HCT116 (cell line): Measurements from ENCODE around the gene KLF6. TPM values are rescaled to one million over a fixed set of nuclear protein-coding genes. Genes with fewer than 3 reads are reported as not detected.

ENCODE experiments used
- ATAC-seq: fragments of 200-7000 bp; cut with Tn5 transposase; 2 replicates; pipeline ENCODE4 v1.9.1; 2020; ENCODE audit warnings: mild to moderate bottlenecking, moderate library complexity
- BruUV-seq: library from RNA; stranded (reverse); fragments of 400-500 nt; replicated peaks from 2 replicates; lab custom pipeline; 2021; lab: Mats Ljungman, UMichigan
- CTCF ChIA-PET: fragments of 300-600 bp; sonication (Branson Sonifier 250); formaldehyde crosslinking; loops from one replicate; lab custom pipeline; 2021; ENCODE audit warnings: antibody characterized with exemption; lab: Charles Lee
- POLR2A ChIA-PET: fragments of 300-600, 350-600 bp; sonication (Branson Sonifier 250); formaldehyde crosslinking; loops from one replicate; lab custom pipeline; 2021; ENCODE audit warnings: antibody characterized with exemption; lab: Charles Lee
- RAD21 ChIA-PET, 2 experiments: fragments of 300-600 bp; sonication (Branson Sonifier 250); formaldehyde crosslinking; loops; one replicate each; lab custom pipeline; 2023; ENCODE audit warnings: low total read pairs in 2 of 2; ENCODE audit not compliant: uncharacterized antibody in 2 of 2, unreplicated experiment in 2 of 2, low non-redundant PET in 1 of 2; lab: Charles Lee
- DNase-seq: peaks from one replicate; pipeline ENCODE4 v3.0.0-alpha.2; 2010; ENCODE audit warnings: low read depth, low spot score
- H2AFZ ChIP-seq: fragments of 200-600 bp; shearing (Covaris generic), sonication (generic); 2 replicates; pipeline ENCODE4 v1.6.1; 2017; ENCODE audit warnings: low read depth, mixed run types, mixed read lengths, antibody characterized with exemption, low read length; ENCODE audit not compliant: poor library complexity, severe bottlenecking
- H3K27ac ChIP-seq: 2 replicates; pipeline ENCODE4 v1.5.1; 2012; ENCODE audit warnings: low read depth, low read length
- H3K27me3 ChIP-seq: fragments of 200-600 bp; sonication (generic); 2 replicates; pipeline ENCODE4 v1.6.1; 2016; ENCODE audit warnings: mixed run types, low read length, mixed read lengths; ENCODE audit not compliant: insufficient read depth
- H3K36me3 ChIP-seq, 2 experiments: fragments of 200-500 bp in 1 of 2; fragments of 200-600 bp in 1 of 2; sonication (Bioruptor generic) in 1 of 2; sonication (generic) in 1 of 2; 2 replicates each; pipeline versions ENCODE4 v1.5.1 to v1.6.1; 2014 to 2016; ENCODE audit warnings: low read length in 2 of 2, inconsistent platforms in 1 of 2, mixed read lengths in 1 of 2, mixed run types in 1 of 2; ENCODE audit not compliant: insufficient read depth in 2 of 2, control insufficient read depth in 1 of 2
- H3K4me1 ChIP-seq, 2 experiments: fragments of 200-600 bp in 1 of 2; sonication (generic) in 1 of 2; 2 replicates each; pipeline versions ENCODE4 v1.5.1 to v1.6.1; 2012 to 2017; ENCODE audit warnings: low read length in 2 of 2, inconsistent platforms in 1 of 2, mild to moderate bottlenecking in 1 of 2, mixed read lengths in 1 of 2, mixed run types in 1 of 2, moderate library complexity in 1 of 2; ENCODE audit not compliant: insufficient read depth in 2 of 2, control insufficient read depth in 1 of 2
- H3K4me2 ChIP-seq: fragments of 200-600 bp; sonication (generic); 2 replicates; pipeline ENCODE4 v1.6.1; 2017; ENCODE audit warnings: mixed run types, low read length, mixed read lengths
- H3K4me3 ChIP-seq, 2 experiments: fragments of 200-600 bp in 1 of 2; sonication (generic) in 1 of 2; replicated peaks in 1 of 2; 2 replicates each; pipeline ENCODE4 v1.5.1; 2011 to 2016; ENCODE audit warnings: low read length in 2 of 2, control low read depth in 1 of 2, low read depth in 1 of 2, mild to moderate bottlenecking in 1 of 2, mixed read lengths in 1 of 2, mixed run types in 1 of 2
- H3K79me2 ChIP-seq: fragments of 200-600 bp; sonication (generic); 2 replicates; pipeline ENCODE4 v1.6.1; 2017; ENCODE audit warnings: mild to moderate bottlenecking, mixed run types, low read length, moderate library complexity, mixed read lengths; ENCODE audit not compliant: insufficient read depth
- H3K9ac ChIP-seq: fragments of 200-600 bp; sonication (generic); 2 replicates; pipeline ENCODE4 v1.6.1; 2016; ENCODE audit warnings: low read length, mixed read lengths
- H3K9me2 ChIP-seq: fragments of 200-600 bp; sonication (generic), shearing (Covaris generic); 2 replicates; pipeline ENCODE4 v1.6.1; 2017; ENCODE audit warnings: mixed run types, mild to moderate bottlenecking, moderate library complexity; ENCODE audit not compliant: insufficient read depth
- H3K9me3 ChIP-seq, 2 experiments: fragments of 200-500 bp in 1 of 2; fragments of 200-600 bp in 1 of 2; sonication (Bioruptor generic) in 1 of 2; sonication (generic) in 1 of 2; 2 replicates each; pipeline ENCODE4 v1.6.1; 2014 to 2017; ENCODE audit warnings: low read length in 2 of 2, mixed read lengths in 2 of 2, inconsistent platforms in 1 of 2, low read depth in 1 of 2, mild to moderate bottlenecking in 1 of 2, mixed run types in 1 of 2, moderate library complexity in 1 of 2; ENCODE audit not compliant: control insufficient read depth in 1 of 2, insufficient read depth in 1 of 2
- H4K20me1 ChIP-seq: fragments of 200-600 bp; sonication (generic), shearing (Covaris generic); 2 replicates; pipeline ENCODE4 v1.6.1; 2017; ENCODE audit warnings: mixed run types, mild to moderate bottlenecking, moderate library complexity; ENCODE audit not compliant: insufficient read depth
- ELF1 ChIP-seq: IDR thresholded peaks from 2 replicates; pipeline ENCODE4 v1.6.1; 2012; ENCODE audit warnings: low read depth, borderline replicate concordance
- EZH2 ChIP-seq: fragments of 200-600 bp; sonication (generic); IDR thresholded peaks from 2 replicates; pipeline ENCODE4 v1.6.1; 2017; ENCODE audit warnings: antibody characterized with exemption, mixed run types
- EZH2phosphoT487 ChIP-seq: fragments of 200-600 bp; IDR thresholded peaks from 2 replicates; pipeline ENCODE4 v1.6.1; 2018; ENCODE audit warnings: antibody characterized with exemption, borderline replicate concordance
- FOSL1 ChIP-seq: IDR thresholded peaks from 2 replicates; pipeline ENCODE4 v1.6.1; 2012; ENCODE audit warnings: low read depth
- MAX ChIP-seq: IDR thresholded peaks from 2 replicates; pipeline ENCODE4 v1.6.1; 2012
- RAD21 ChIP-seq: IDR thresholded peaks from 2 replicates; pipeline ENCODE4 v1.6.1; 2012; ENCODE audit warnings: low read depth, mild to moderate bottlenecking
- SIN3A ChIP-seq: IDR thresholded peaks from 2 replicates; pipeline ENCODE4 v1.6.1; 2012; ENCODE audit warnings: low read depth
- ZFX ChIP-seq: fragments of 450-650 bp; IDR thresholded peaks from 2 replicates; pipeline ENCODE4 v1.6.1; 2017
- intact Hi-C: fragments of 100-400 bp; cut with micrococcal nuclease; formaldehyde crosslinking; loops from 2 replicates; pipeline ENCODE4 v1.10.0; 2022
- total RNA-seq: library from RNA; stranded (reverse); gene quantifications from one replicate; pipeline ENCODE4 v1.2.1, GENCODE V29; 2021; ENCODE audit not compliant: unreplicated experiment
- TF ChIP-seq, protein P1 (sequence below), 3 experiments: fragments of 200-600 bp in 1 of 3; sonication (generic) in 1 of 3; IDR thresholded peaks in 2 of 3; conservative IDR thresholded peaks in 1 of 3; 2 replicates each; pipeline ENCODE4 v1.5.1; 2012 to 2017; ENCODE audit warnings: low read depth in 2 of 3, low read length in 2 of 3, antibody characterized with exemption in 1 of 3, borderline replicate concordance in 1 of 3, control low read depth in 1 of 3, mild to moderate bottlenecking in 1 of 3, mixed read lengths in 1 of 3, mixed run types in 1 of 3, moderate library complexity in 1 of 3; ENCODE audit not compliant: insufficient read depth in 1 of 3
- TF ChIP-seq, protein P2 (sequence below): IDR thresholded peaks from 2 replicates; pipeline ENCODE4 v1.6.1; 2011; ENCODE audit warnings: mild to moderate bottlenecking, low read length, moderate library complexity; ENCODE audit not compliant: insufficient replicate concordance; ENCODE audit errors: extremely low read depth

KLF6 gene
- total RNA-seq, 1 experiment from 2014 or later = 82.2 TPM

DNA sequence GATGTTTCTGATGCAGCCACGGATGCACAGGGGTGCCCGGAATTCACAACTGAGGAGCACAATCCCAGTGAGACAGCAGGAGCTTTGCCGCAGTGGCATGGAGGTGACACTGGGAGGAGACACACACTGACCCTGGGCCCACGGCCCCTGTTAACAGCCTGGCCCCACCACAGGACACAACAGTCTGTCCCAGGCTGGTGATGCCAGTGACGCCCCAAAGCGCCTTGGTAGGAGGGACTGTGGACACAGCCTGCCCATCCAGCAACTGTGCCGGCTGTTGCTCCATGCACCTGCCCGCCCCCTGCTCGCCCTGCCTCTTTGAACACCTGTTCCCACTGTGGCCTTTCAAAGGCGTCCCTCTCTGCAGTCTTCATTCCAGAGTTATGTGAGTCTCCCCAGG is 49.8 kb downstream of the KLF6 start:
- no TSS peak for BruUV-seq
- Histone ChIP-seq H3K79me2 (no peaks in the 10 kb centered on the region), H3K9me3 (no peaks in the 10 kb centered on the region), H2AFZ (no peak overlapping the region), H3K27me3 (no peaks in the 10 kb centered on the region), H3K36me3 (no peaks in the 10 kb centered on the region), H3K27ac (no peak overlapping the region), H3K9ac (no peak overlapping the region), H3K4me3 (no peak overlapping the region), H3K4me2 (no peak overlapping the region), H3K4me1 (peaks cover 0 to 6% of the 10 kb centered on the region in 2 experiments; a peak in 2 of 4 replicates), H4K20me1 (no peaks in the 10 kb centered on the region), H3K9me2 (no peaks in the 10 kb centered on the region)
- ChIA-PET CTCF (no interaction called here), RAD21 (no interaction called here), POLR2A (no interaction called here)
- intact Hi-C loops = no loop called here
- TF ChIP-seq, protein P1, sequence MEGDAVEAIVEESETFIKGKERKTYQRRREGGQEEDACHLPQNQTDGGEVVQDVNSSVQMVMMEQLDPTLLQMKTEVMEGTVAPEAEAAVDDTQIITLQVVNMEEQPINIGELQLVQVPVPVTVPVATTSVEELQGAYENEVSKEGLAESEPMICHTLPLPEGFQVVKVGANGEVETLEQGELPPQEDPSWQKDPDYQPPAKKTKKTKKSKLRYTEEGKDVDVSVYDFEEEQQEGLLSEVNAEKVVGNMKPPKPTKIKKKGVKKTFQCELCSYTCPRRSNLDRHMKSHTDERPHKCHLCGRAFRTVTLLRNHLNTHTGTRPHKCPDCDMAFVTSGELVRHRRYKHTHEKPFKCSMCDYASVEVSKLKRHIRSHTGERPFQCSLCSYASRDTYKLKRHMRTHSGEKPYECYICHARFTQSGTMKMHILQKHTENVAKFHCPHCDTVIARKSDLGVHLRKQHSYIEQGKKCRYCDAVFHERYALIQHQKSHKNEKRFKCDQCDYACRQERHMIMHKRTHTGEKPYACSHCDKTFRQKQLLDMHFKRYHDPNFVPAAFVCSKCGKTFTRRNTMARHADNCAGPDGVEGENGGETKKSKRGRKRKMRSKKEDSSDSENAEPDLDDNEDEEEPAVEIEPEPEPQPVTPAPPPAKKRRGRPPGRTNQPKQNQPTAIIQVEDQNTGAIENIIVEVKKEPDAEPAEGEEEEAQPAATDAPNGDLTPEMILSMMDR (IDR thresholded peaks at IDR 0.05 in 2 of 3, conservative IDR thresholded peaks at IDR 0.05 in 1 of 3; ENCODE audit: borderline replicate concordance in 1 of 3, insufficient read depth in 1 of 3, low read depth in 2 of 3, low read length in 2 of 3) = peak in 2 of 3 experiments; percentile 31 to 35; a peak in 4 of 6 replicates
- no peak for TF ChIP-seq ELF1
- no peak for TF ChIP-seq EZH2phosphoT487
- TF ChIP-seq RAD21 = peak; percentile 71
- ATAC-seq = peak; percentile 73
- no peak for DNase-seq

DNA sequence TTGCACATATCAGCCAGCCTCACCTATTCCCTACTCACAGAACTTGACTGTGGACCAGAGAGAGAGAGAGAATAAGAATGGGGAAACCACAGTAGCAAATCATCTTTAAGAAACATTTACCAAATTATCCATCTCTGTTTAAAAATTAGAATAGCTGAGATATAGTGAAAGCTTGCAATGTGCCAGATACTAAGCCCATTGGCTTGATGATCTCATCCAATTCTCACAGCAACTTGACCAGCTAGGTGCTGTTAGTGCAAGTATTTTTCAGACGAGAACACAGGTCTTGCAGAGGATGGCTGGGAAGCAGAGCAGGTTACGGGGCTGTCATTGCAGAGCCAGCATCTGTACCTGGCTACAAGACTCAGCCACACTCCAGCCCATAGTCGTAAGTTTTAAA is 50.9 kb downstream of the KLF6 start:
- H3K27ac ChIP-seq = no peak overlapping the region
- no TSS peak for BruUV-seq
- intact Hi-C loops = no loop called here
- TF ChIP-seq EZH2 (no peak), MAX (no peak), ZFX (no peak), SIN3A (no peak), FOSL1 (no peak)
- TF ChIP-seq, protein P1 (IDR thresholded peaks at IDR 0.05 in 2 of 3, conservative IDR thresholded peaks at IDR 0.05 in 1 of 3; ENCODE audit: borderline replicate concordance in 1 of 3, insufficient read depth in 1 of 3, low read depth in 2 of 3, low read length in 2 of 3) = no peak
- TF ChIP-seq, protein P2, sequence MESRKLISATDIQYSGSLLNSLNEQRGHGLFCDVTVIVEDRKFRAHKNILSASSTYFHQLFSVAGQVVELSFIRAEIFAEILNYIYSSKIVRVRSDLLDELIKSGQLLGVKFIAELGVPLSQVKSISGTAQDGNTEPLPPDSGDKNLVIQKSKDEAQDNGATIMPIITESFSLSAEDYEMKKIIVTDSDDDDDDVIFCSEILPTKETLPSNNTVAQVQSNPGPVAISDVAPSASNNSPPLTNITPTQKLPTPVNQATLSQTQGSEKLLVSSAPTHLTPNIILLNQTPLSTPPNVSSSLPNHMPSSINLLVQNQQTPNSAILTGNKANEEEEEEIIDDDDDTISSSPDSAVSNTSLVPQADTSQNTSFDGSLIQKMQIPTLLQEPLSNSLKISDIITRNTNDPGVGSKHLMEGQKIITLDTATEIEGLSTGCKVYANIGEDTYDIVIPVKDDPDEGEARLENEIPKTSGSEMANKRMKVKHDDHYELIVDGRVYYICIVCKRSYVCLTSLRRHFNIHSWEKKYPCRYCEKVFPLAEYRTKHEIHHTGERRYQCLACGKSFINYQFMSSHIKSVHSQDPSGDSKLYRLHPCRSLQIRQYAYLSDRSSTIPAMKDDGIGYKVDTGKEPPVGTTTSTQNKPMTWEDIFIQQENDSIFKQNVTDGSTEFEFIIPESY = no peak

More for the DNA sequence above, 50.9 kb downstream of the KLF6 start:
- Histone ChIP-seq H2AFZ (no peak overlapping the region), H3K27me3 (no peaks in the 10 kb centered on the region), H3K4me1 (no peaks in the 10 kb centered on the region), H4K20me1 (no peaks in the 10 kb centered on the region), H3K4me2 (no peak overlapping the region), H3K4me3 (no peak overlapping the region), H3K9me2 (no peaks in the 10 kb centered on the region), H3K9ac (no peak overlapping the region), H3K79me2 (no peaks in the 10 kb centered on the region), H3K9me3 (no peaks in the 10 kb centered on the region), H3K36me3 (no peaks in the 10 kb centered on the region)
- DNase-seq (no peak), ATAC-seq (no peak)
- RAD21 ChIA-PET = no interaction called here
- POLR2A ChIA-PET = no interaction called here
- CTCF ChIA-PET = no interaction called here
